Right atrium auricular region (tissue), 2 donors: ENCODE data around the gene MSL3. TPM values are rescaled to one million over a fixed set of nuclear protein-coding genes. Genes with fewer than 3 reads are reported as not detected.

Experiments used
- DNase-seq: peaks from one replicate; pipeline ENCODE4 v3.0.0-alpha.2; 2019; ENCODE audit warnings: low spot score
- H3K27ac ChIP-seq, 2 donors: fragments of 200-600 bp; sonication (generic); 1 replicate in 1 of 2; 2 replicates in 1 of 2; pipeline ENCODE4 v1.5.1; 2016 to 2019
- H3K27me3 ChIP-seq, 2 donors: fragments of 200-600 bp; sonication (generic); one replicate each; pipeline versions ENCODE4 v1.5.1 to v1.6.0; 2017 to 2019
- H3K36me3 ChIP-seq: fragments of 200-600 bp; sonication (generic); one replicate; pipeline ENCODE4 v1.5.1; 2016
- H3K4me1 ChIP-seq, 2 donors: fragments of 200-600 bp; sonication (generic); one replicate each; pipeline versions ENCODE4 v1.5.1 to v1.6.0; 2017 to 2019
- H3K4me3 ChIP-seq, 2 donors: fragments of 200-600 bp; sonication (generic); 1 replicate in 1 of 2; 2 replicates in 1 of 2; pipeline ENCODE4 v1.5.1; 2017 to 2019; ENCODE audit warnings: mild to moderate bottlenecking in 1 of 2, moderate library complexity in 1 of 2
- H3K9me3 ChIP-seq, 2 donors: fragments of 200-600 bp; sonication (generic); one replicate each; pipeline ENCODE4 v1.5.1; 2019
- total RNA-seq, 2 donors: library from RNA; depleted of rRNA; stranded (reverse); fragments of >200 nt; gene quantifications; one replicate each; pipeline ENCODE4 v1.1.0, GENCODE V29; 2016
- TF ChIP-seq, protein P1 (sequence below), 2 donors: fragments of 200-600 bp; sonication (generic); IDR thresholded peaks; one replicate each; pipeline ENCODE4 v1.5.1; 2019; ENCODE audit warnings: antibody characterized with exemption in 2 of 2

Gene MSL3
- total RNA-seq, 2 donors from 2014 or later, result 11.4 to 13.2 TPM

DNA sequence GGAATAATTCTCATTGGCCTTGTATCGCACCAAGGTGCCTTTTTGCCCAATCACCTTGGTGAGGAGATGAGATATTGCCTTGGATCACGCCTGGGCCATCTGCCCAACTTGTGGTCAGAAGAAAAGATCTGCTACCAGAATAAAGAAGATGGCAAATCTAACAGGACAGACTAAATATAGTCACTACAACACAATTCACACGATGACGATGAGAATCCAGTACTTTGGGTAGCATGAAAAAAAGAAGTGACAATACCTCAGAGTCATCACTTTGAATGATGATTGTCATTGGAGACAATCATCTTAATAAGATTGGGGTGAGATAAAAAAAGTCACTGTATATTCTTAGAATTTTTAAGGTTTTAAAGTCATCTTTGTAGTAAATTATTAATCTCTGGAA, 7.3 kb upstream of the MSL3 start:
- Histone ChIP-seq H3K27me3 (no peaks in the 10 kb centered on the region), H3K4me1 (no peaks in the 10 kb centered on the region), H3K27ac (no peak overlapping the region), H3K4me3 (no peak overlapping the region), H3K36me3 (no peaks in the 10 kb centered on the region), H3K9me3 (no peaks in the 10 kb centered on the region)
- TF ChIP-seq, protein P1, sequence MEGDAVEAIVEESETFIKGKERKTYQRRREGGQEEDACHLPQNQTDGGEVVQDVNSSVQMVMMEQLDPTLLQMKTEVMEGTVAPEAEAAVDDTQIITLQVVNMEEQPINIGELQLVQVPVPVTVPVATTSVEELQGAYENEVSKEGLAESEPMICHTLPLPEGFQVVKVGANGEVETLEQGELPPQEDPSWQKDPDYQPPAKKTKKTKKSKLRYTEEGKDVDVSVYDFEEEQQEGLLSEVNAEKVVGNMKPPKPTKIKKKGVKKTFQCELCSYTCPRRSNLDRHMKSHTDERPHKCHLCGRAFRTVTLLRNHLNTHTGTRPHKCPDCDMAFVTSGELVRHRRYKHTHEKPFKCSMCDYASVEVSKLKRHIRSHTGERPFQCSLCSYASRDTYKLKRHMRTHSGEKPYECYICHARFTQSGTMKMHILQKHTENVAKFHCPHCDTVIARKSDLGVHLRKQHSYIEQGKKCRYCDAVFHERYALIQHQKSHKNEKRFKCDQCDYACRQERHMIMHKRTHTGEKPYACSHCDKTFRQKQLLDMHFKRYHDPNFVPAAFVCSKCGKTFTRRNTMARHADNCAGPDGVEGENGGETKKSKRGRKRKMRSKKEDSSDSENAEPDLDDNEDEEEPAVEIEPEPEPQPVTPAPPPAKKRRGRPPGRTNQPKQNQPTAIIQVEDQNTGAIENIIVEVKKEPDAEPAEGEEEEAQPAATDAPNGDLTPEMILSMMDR (IDR thresholded peaks at IDR 0.05), result no peak
- DNase-seq, result no peak

DNA sequence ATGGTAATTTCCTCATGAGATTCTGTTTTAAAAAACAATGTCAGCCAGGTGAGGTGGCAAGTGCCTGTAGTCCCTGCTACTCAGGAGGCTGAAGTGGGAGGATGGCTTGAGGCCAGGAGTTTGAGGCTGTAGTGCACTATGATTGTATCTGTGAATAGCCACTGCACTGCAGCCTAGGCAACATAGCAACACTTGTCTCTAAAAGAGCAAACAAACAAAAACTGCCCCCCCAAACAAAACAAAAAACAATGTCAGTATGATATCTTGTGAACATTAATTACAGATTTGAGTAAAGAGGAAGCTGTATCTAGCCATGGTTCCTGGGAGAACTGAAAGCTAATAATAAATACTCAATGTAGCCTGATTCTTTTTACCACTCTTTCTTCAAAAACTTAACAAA, 6.8 kb upstream of the MSL3 start:
- H3K4me1 ChIP-seq, result no peaks in the 10 kb centered on the region
- DNase-seq, result no peak
- H3K27ac ChIP-seq, result no peak overlapping the region
- H3K27me3 ChIP-seq, result no peaks in the 10 kb centered on the region
- TF ChIP-seq, protein P1 (IDR thresholded peaks at IDR 0.05), result no peak
- no peak overlapping the region for H3K4me3 ChIP-seq
- H3K9me3 ChIP-seq, result no peaks in the 10 kb centered on the region
- H3K36me3 ChIP-seq, result no peaks in the 10 kb centered on the region

GRCh38 chrX:11753668-11754067, 4.4 kb upstream of the MSL3 start:
- Histone ChIP-seq H3K9me3 (no peaks in the 10 kb centered on the region), H3K27ac (no peak overlapping the region), H3K4me1 (no peaks in the 10 kb centered on the region), H3K27me3 (no peaks in the 10 kb centered on the region), H3K36me3 (no peaks in the 10 kb centered on the region), H3K4me3 (no peak overlapping the region)
- DNase-seq, result no peak
- TF ChIP-seq, protein P1 (IDR thresholded peaks at IDR 0.05), result no peak

GRCh38 chrX:11754958-11755645, 2.9 kb upstream of the MSL3 start:
- no peaks in the 10 kb centered on the region for H3K9me3 ChIP-seq
- TF ChIP-seq, protein P1 (IDR thresholded peaks at IDR 0.05), result no peak

DNA sequence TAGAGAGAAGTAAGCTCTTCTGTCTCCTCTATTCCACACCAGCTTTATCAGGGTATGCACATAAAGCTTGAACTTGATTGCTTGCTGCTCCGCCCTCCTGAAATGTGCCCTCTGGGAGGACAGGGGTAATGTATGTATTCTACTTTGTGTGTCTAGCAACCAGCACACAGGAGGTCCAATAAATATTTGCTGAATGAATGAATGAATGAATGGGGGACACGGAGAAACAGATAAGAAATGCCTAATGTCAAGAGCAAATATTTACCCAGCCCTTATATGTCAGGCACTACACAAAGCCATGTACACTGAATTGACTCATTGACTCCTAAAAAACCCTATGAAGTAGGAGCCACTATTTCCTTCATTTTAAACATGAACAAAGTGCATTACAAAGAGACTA, 2.3 kb upstream of the MSL3 start:
- H3K27ac ChIP-seq, result no peak overlapping the region
- peaks cover 0 to 3% of the 10 kb centered on the region in 2 donors for H3K4me1 ChIP-seq
- DNase-seq, result no peak
- no peak overlapping the region for H3K4me3 ChIP-seq
- H3K9me3 ChIP-seq, result no peaks in the 10 kb centered on the region
- TF ChIP-seq, protein P1 (IDR thresholded peaks at IDR 0.05), result no peak
- H3K27me3 ChIP-seq, result no peaks in the 10 kb centered on the region
- no peaks in the 10 kb centered on the region for H3K36me3 ChIP-seq

More at GRCh38 chrX:11754958-11755645, 2.9 kb upstream of the MSL3 start:
- Histone ChIP-seq H3K36me3 (no peaks in the 10 kb centered on the region), H3K4me3 (no peak overlapping the region), H3K27ac (no peak overlapping the region), H3K27me3 (no peaks in the 10 kb centered on the region), H3K4me1 (peaks cover 0 to 3% of the 10 kb centered on the region in 2 donors)
- no peak for DNase-seq
